K562 (cell line): ENCODE measurements around the gene TTLL8. TPM values are rescaled to one million over a fixed set of nuclear protein-coding genes. Genes with fewer than 3 reads are reported as not detected.
A peak's percentile ranks its signal among the peaks of the same experiment; 100 is the strongest.

Experiments
- ARID1B ChIP-seq: fragments of 450-650 bp; IDR thresholded peaks from 2 replicates; pipeline ENCODE4 v1.6.1; 2016; ENCODE audit warnings: antibody characterized with exemption, mild to moderate bottlenecking, inconsistent platforms
- ETS1 ChIP-seq: conservative IDR thresholded peaks from 2 replicates; pipeline ENCODE4 v1.6.1; 2011; ENCODE audit warnings: low read depth, mild to moderate bottlenecking, low read length; ENCODE audit not compliant: control insufficient read depth
- HIVEP1 ChIP-seq: fragments of 250-450 bp; sonication (Bioruptor Pico); IDR thresholded peaks from 2 replicates; pipeline ENCODE4 v1.4.0; 2020; ENCODE audit warnings: mild to moderate bottlenecking
- MNT ChIP-seq, 2 experiments: fragments of 450-650 bp; conservative IDR thresholded peaks; 2 replicates each; pipeline ENCODE4 v1.6.1; 2017; ENCODE audit warnings: mild to moderate bottlenecking in 2 of 2, moderate library complexity in 2 of 2
- NFE2 ChIP-seq: IDR thresholded peaks from 2 replicates; pipeline ENCODE4 v1.6.1; 2014; ENCODE audit warnings: antibody characterized with exemption, low read depth
- NR2C2 ChIP-seq, 2 experiments: fragments of 200-800 bp in 1 of 2; sonication (Bioruptor generic) in 1 of 2; sonication (generic) in 1 of 2; formaldehyde crosslinking in 1 of 2; IDR thresholded peaks; 2 replicates each; pipeline versions ENCODE4 v1.6.1 to v1.8.0; 2016 to 2022; ENCODE audit warnings: mild to moderate bottlenecking in 1 of 2, missing compliant biosample characterization in 1 of 2, missing genetic modification characterization in 1 of 2, missing genetic modification reagents in 1 of 2
- SIN3A ChIP-seq, 2 experiments: fragments of 150-350 bp in 1 of 2; IDR thresholded peaks; 2 replicates each; pipeline ENCODE4 v1.6.1; 2011 to 2016; ENCODE audit warnings: borderline replicate concordance in 2 of 2, low read depth in 2 of 2, low read length in 2 of 2, mild to moderate bottlenecking in 2 of 2, moderate library complexity in 2 of 2; ENCODE audit not compliant: control insufficient read depth in 1 of 2
- TFE3 ChIP-seq: fragments of 450-650 bp; formaldehyde crosslinking; IDR thresholded peaks from 2 replicates; pipeline ENCODE4 v1.4.0; 2020; ENCODE audit warnings: mild to moderate bottlenecking, mixed read lengths
- ZBTB11 ChIP-seq, 3 experiments: fragments of 200-800 bp in 1 of 3; fragments of 250-450 bp in 1 of 3; fragments of 450-650 bp in 1 of 3; sonication (Bioruptor Pico) in 1 of 3; sonication (Bioruptor generic) in 1 of 3; formaldehyde crosslinking in 1 of 3; IDR thresholded peaks; 2 replicates each; pipeline versions ENCODE4 v1.6.1 to v1.8.0; 2016 to 2022; ENCODE audit warnings: mild to moderate bottlenecking in 2 of 3, missing genetic modification characterization in 2 of 3, missing compliant biosample characterization in 1 of 3, moderate library complexity in 1 of 3
- polyA plus RNA-seq, 8 experiments: library from polyadenylated mRNA; depleted of rRNA in 4 of 8; stranded (reverse) in 5 of 8; unstranded in 3 of 8; fragments of >200 nt; fragmentation: Nextera tagmentation in 2 of 8; fragmentation: Illumina TruSeq in 1 of 8; extraction: Ambion mirVana in 2 of 8; extraction: Trizol in 1 of 8; gene quantifications; 2 replicates each; pipeline versions ENCODE4 v1.2.1 to v1.2.3, GENCODE V29; 2011 to 2014; ENCODE audit warnings: inconsistent platforms in 1 of 8, missing spikeins in 1 of 8
- total RNA-seq, 7 experiments: library from RNA; depleted of rRNA in 6 of 7; stranded (reverse); fragments of >200 nt in 6 of 7; fragmentation: Illumina TruSeq in 2 of 7; extraction: Trizol in 2 of 7; gene quantifications; 2 replicates each; pipeline versions ENCODE4 v1.2.1 to v1.2.3, GENCODE V29; 2011 to 2021; ENCODE audit warnings: low replicate concordance in 1 of 7

Gene TTLL8
- total and polyA plus RNA-seq, 9 of the 15 experiments (the other 6 are each of a cell fraction or from before 2014, with no cell fraction given), result not detected

GRCh38 chr22:50105208-50106100 is 47.4 kb upstream of the TTLL8 start (continued):
- peak in 1 of 3 experiments; percentile 43; a peak in 1 of 6 replicates for TF ChIP-seq ZBTB11 (CRISPR knock-in tag; IDR thresholded peaks at IDR 0.05)
- TF ChIP-seq ETS1, result no peak
- TF ChIP-seq TFE3 (CRISPR knock-in tag), result peak; percentile 62
- peak; percentile 41; the same call in 1 of the 2 replicates for TF ChIP-seq NFE2
- TF ChIP-seq SIN3A (IDR thresholded peaks at IDR 0.05; ENCODE audit: borderline replicate concordance in 2 of 2, control insufficient read depth in 1 of 2, low read depth in 2 of 2, low read length in 2 of 2), result no peak
- no peak for TF ChIP-seq HIVEP1 (CRISPR knock-in tag)
- TF ChIP-seq NR2C2 (CRISPR knock-in tag; IDR thresholded peaks at IDR 0.05), result no peak
- 0 out of 2 replicates have a peak, but pooled peaks have one; percentile 18 for TF ChIP-seq NR2C2 (tag; IDR thresholded peaks at IDR 0.05)
- TF ChIP-seq ARID1B, result peak; percentile 25; the same call in 1 of the 2 replicates
- peak; percentile 22 to 58; a peak in 3 of 4 replicates for TF ChIP-seq MNT (conservative IDR thresholded peaks at IDR 0.05)
